C4-2B (cell line): ENCODE results near the gene ZFR.

Source experiments
- ZFX ChIP-seq: fragments of 450-650 bp; IDR thresholded peaks from 2 replicates; pipeline ENCODE4 v1.6.1; 2017
- TF ChIP-seq, protein P1 (sequence below): fragments of 450-650 bp; conservative IDR thresholded peaks from 2 replicates; pipeline ENCODE4 v1.5.1; 2017; ENCODE audit warnings: mild to moderate bottlenecking

GRCh38 chr5:32326216-32326772, 118.2 kb downstream of the ZFR start:
- TF ChIP-seq, protein P1, sequence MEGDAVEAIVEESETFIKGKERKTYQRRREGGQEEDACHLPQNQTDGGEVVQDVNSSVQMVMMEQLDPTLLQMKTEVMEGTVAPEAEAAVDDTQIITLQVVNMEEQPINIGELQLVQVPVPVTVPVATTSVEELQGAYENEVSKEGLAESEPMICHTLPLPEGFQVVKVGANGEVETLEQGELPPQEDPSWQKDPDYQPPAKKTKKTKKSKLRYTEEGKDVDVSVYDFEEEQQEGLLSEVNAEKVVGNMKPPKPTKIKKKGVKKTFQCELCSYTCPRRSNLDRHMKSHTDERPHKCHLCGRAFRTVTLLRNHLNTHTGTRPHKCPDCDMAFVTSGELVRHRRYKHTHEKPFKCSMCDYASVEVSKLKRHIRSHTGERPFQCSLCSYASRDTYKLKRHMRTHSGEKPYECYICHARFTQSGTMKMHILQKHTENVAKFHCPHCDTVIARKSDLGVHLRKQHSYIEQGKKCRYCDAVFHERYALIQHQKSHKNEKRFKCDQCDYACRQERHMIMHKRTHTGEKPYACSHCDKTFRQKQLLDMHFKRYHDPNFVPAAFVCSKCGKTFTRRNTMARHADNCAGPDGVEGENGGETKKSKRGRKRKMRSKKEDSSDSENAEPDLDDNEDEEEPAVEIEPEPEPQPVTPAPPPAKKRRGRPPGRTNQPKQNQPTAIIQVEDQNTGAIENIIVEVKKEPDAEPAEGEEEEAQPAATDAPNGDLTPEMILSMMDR, result no peak
- no peak for TF ChIP-seq ZFX
